Activated CD4-positive, alpha-beta T cell treated with anti-CD3 and anti-CD28 coated beads, Interleukin-2, amount 50 U/mL, for 24 hours (primary cell): ENCODE results near the gene ZNF277.
A peak's percentile ranks its signal among the peaks of the same experiment; 100 is the strongest.

ENCODE experiments used
- DNase-seq, 2 donors: peaks; one replicate each; pipeline ENCODE4 v3.0.0-alpha.2; 2020; ENCODE audit warnings: low read depth in 1 of 2, low spot score in 1 of 2

ZNF277 gene, protein sequence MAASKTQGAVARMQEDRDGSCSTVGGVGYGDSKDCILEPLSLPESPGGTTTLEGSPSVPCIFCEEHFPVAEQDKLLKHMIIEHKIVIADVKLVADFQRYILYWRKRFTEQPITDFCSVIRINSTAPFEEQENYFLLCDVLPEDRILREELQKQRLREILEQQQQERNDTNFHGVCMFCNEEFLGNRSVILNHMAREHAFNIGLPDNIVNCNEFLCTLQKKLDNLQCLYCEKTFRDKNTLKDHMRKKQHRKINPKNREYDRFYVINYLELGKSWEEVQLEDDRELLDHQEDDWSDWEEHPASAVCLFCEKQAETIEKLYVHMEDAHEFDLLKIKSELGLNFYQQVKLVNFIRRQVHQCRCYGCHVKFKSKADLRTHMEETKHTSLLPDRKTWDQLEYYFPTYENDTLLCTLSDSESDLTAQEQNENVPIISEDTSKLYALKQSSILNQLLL

DNA sequence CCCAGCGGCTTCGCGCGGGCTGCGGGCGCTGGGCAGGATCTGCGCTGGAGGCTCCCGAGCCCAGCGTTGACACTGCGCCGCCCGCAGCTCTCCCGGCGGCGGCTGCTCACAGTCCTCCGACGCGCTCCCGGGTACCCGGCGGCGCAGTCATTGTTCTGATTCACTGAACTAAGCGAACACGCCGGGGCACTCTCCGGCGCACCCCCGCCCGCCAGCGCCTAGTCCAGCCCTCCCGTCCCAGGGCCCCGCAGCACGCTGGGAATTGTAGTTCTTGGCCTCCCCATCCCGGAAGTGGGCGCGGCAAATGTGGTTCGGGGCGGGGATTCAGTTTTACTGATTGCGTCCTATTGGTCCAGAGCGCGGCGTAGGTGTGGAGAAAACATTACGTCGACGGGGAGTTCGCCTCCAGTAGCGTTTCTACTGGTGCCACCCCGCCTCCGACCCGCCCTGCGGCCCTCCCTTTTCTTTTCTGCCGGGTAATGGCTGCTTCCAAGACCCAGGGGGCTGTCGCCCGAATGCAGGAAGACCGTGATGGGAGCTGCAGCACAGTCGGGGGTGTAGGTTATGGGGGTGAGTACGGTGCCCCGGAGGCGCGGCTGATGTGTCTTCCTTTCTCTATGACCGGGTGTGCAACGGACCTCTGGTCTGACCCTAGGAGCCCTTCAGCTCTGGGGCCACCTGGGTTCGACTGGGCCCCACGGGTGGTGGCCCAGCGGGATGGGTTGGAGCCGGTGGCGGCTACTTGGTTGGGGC, at the start of gene ZNF277, which contains the start of gene DOCK4:
ZNF277 (plus strand) TSS at position 458 of the 753 bp plus-strand sequence; CDS start at position 480, 22 bp downstream.
DOCK4 (minus strand) TSS at position 162 of the 753 bp plus-strand sequence. CDS start 261 bp downstream, outside the sequence.
- DNase-seq = peak; percentile 100

DNA sequence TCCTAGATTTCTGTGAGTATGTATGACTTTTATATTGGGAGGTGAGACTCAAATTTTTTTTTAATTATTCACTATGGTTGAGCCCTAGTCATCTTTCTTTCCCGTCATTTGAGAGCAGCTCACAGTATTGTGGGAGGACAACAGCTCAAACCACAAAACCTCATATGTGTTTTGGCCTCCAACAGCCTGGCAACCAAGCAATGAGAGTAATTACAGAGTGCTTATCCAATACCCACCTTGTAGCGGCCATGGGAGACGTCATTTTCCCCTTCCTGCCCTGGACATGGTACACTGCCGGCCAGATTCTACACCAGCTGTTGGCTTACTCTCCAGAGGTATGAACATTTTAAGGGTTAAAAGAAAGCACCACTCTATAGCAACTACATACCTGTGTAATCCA, 49.4 kb upstream of the ZNF277 start:
- DNase-seq = no peak

DNA sequence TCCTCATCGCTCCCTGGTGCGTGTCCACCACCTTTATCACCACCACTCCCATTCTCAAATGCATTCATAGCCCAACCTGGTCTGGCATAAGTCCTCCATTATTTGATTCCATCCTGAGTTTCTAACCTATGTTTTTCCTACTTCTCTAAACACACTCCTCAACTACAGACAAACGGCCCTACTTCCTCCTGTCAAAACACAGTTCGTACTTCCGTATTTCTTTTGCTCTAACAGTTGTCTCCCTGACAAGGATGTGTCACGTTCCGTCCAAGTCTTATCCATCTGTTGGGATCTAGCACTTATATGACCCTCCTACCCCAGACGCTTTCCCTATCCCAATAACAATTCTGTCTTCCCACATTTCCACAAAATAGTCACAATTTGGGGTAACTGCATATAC, 47.1 kb upstream of the ZNF277 start:
- DNase-seq = no peak

DNA sequence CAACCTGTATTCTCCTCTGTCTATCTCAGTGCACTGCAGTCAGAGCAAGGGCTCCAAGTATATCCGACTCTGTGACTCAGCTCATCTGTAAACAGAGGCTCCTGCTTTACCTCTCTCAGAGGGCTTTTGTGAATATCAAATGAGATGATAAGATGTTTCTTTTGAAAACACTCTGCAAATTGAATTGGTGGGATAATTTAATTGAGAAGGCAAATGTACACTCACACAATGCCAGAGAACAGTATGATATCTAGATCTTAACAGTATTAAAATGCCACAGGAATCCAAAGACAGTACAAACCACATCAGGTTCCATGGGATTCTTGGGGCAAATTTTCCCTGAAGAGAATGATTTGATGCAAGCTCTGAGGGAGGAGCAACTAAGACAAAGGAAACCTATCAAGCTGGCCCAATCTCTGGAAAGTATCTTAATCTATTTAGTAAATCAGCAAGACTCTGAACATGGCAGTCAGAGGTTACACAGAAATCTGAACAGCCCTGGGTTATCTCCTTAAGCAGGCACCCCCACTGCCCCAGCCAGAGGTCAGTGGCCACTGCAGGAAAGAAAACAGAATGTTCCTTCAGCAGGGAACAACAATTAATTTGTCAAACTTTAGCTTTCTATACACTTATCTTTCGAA, 46.2 kb upstream of the ZNF277 start:
- DNase-seq = no peak

DNA sequence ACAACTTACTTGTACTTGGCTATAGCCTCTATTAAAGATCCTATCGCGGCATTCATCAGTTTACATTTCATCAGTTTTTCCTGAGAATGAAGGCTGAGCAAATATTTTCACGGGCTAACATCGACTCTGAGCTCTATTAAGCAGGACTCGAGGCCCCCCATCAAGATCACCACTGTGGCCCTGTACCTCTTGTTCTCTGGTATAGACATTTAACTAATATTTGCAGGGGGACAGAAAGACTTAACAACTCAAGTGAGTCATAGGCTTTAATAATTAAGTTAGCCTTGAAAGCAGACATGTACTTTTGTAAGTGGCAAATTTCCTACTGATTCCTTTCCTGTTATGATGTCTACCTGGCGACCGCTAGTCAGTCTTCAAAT, 45.7 kb upstream of the ZNF277 start:
- no peak for DNase-seq

DNA sequence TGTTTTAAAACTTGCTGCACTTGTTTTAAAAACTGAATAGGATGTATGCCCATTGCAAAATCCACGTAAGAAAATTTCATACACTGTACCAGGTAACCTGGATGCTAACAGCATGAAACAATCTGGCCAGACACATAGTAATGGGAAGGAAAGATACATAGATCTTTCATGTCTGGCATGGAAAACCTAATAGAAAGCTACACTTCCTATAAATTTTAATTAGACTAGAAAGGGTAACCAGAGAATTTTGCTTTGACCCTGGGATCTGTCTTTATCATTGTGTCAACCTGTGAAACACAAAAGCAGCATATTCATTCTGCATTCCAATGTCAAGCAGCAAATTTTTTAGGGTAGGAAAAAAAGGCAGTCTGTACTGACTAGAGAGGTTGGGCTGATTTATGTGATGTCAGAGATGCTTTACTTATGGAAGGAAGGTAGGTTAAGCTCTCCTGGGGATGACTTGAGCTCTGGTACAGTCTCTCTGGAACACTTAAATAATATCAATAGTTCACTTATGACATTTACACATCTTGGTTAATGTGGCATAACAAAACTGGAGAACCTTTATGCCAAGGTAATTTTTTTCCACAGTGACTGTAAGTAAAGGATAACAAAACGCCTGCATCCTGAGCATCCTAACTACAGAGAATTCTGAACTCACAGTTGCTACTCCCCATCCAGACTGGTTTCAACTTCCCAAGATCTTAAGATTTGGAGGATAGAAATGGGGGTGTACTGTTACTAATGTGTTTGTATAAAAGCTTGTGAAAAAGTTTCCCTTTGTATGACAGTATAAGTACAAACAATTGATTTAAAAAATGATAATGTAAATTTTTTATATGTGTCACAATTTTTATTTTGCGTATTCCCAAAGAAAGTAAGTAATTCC, 45.0 kb upstream of the ZNF277 start:
- no peak for DNase-seq

DNA sequence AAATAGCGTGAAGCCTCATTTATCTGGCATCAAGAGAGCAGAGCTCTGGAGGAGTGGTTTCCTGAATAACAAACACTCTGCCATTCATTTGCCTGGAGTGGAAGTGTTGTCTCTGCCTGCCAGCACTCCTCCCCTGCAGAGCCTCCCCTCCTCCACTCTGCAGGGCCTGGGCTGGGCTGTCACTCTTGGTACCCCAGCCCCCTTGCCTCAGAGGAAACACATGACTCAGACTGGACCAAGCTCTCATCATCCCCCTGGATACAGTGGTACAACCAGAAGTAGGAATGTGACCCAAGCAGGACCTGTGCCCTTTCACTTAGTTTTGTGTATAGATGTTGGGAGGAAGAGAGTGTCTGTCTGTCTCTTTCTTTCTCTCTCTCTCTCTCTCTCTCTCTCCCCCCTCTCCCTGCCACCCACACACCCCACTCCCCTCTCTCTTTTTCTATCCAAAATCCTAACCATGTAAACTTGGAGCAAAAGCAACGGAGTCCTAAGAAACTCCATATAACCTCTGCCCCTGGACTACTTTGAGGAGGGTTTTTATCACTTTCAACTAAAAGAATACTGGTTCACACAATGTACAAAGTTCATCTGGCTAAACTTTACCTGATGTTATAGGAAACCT, 44.2 kb upstream of the ZNF277 start:
- no peak for DNase-seq

DNA sequence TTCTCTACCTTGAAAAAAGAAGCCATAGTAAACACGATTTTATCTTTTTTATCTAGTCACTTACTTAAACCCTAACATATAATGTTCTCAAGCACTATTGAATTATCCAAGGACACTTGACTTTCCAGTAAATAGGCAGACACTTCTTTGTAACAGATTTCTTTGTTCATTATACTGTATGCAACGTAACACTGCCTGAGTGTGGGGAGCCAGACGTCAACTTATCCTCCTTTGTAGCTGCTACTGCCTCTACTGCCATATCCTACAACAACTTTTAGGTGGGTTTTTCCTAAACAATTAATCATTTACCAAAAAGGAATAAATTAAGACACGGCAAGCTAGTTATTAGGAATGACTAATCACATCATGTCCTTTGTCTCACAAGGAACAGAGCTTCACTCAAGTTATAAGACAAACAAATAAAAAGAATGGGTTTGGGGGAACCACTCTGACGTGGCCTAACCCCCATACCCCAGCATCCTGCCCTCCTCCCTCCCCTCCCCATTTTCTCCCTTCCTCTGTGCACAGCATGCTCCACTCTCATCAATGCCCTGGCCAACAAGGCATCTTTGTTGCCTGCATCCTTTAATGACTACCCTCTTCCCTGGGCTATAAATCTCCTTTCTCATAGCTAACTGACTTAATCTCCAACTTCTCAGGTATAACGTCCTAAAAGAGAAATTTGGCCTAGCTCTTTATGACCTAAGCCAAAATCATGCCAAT, 43.5 kb upstream of the ZNF277 start:
- DNase-seq = no peak

DNA sequence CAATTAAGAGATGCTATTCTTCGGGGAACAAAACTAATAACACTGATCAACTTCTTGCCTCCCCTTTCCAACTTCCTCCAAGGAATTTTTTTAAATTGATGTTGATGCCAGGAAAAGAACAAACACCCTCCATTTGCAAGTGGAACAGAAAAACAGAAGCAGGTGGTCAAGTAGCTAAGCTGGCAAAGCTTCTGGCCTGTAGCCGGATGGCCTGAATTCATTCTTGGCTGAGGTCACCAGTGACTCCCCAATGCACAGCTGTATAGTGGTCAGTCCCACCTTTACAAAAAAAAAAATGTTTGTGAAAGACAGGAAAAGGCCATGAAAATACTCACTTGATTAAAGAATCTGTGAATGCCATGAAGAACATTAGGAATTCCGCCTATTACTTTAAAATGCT, 39.3 kb upstream of the ZNF277 start:
- DNase-seq = no peak

DNA sequence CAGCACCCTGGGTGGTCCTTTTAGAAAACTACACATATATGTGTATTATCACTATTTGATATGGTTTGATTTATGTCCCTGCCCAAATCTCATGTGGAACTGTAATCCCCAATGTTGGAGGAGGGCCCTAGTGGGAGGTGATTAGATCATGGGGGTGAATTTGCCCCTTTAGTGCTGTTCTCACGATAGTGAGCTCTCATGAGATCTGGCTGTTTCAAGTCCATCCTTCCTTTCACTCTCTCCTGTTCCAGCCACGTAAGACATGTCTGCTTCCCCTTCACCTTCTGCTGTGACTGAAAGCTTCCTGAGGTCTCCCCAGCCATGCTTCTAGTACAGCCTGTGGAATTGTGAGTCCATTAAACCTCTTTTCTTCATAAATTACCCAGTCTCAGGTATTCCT, 37.6 kb upstream of the ZNF277 start:
- no peak for DNase-seq

DNA sequence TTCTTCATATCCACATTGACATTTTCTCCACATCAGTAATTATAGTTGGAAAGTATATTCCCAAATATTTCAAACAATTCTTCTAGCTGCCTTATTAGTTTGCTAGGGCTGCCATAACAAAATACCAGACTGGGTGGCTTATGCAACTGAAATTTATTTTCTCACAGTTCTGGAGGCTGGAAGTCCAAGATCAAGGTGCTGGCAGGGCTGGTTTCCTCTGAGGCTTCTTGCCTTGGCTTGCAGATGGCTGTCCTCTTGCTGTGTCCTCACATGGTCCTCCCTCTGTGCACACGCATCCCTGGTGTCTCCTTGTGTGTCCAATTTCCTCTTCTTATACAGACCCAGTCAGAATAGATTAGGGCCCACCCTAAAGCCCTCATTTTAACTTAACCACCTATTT, 34.8 kb upstream of the ZNF277 start:
- no peak for DNase-seq

DNA sequence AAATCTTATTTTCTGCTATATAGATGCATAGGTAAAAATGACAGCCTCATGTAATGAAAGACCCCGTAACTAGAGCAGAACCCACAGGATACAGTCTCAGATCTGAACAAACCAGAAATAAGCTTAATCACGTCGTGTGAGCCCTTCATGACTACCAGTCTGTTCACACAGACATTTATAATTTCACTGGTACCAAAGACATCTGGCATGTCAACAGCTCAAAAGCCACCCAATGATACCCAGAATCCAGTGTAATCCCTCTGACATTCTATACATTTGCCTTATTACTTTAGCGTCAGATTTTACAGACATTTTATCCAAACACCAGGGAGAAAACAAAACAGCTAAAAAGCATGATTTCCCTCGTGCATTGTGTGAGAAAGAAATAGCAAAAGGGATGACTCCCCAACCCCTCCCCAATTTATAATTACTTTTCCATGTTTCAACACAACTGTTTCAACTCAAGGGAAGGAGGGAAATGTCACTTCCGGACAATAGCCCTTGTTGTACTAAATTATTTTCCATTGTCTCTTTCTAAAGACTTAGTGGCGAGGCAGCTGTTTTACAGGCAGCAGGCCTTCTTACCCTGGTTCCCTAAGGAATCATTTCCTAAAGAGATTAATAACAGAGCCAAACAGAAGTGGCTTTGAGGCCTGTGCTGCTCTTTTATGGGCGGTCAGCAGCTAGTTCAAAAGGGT, 33.5 kb upstream of the ZNF277 start:
- DNase-seq = no peak

DNA sequence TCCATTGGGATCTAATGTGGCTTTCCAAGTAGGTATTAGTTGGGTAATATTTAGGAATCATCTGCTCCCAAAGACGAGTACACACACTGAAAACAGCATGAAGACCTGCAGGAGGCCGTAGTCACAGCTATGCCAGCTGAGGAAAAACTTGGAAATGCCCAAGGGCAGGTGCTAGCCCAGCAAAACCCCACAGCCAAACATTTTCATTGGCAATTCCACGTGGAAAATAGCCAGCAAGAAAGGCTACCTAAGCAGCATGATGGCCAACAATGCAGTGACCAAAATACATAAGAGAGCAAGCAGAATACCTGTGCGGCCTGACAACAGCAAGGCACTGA, 33.0 kb upstream of the ZNF277 start:
- DNase-seq = no peak

DNA sequence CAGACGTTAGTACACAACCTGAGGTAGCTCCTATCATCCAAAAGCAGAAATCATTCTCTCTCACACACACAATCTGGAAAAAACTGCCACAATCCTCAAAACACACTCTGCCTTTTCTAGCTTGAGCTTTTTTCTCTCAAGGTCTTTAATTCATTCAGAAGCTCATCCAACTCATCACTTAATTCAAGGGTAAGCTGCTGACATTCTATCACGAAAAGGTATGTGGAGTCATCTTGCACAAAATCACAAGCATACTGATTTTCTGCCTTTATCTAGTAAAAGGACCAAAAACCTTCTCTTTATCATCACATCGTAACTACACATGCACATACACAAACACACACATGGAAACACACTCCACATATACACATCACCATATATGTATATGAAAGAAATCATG, 32.3 kb upstream of the ZNF277 start:
- no peak for DNase-seq

DNA sequence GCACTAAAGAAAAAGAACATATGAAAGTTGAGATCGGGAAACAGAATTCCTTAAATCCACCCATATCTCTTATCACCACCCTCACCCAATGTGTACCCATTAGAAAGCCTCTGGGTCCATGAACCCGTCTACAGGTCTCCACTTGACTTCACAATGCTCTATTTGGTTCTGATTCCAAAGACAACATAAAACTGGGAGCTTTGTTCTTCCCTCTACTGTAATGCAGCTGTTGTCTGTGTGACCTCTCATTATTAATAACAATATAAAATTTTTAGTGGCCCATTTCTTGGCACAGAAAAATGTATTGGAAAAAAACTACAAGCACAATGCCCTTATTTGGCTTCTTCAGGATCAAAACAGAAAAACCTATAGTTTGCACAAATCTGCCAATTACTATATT, 30.3 kb upstream of the ZNF277 start:
- DNase-seq = no peak

DNA sequence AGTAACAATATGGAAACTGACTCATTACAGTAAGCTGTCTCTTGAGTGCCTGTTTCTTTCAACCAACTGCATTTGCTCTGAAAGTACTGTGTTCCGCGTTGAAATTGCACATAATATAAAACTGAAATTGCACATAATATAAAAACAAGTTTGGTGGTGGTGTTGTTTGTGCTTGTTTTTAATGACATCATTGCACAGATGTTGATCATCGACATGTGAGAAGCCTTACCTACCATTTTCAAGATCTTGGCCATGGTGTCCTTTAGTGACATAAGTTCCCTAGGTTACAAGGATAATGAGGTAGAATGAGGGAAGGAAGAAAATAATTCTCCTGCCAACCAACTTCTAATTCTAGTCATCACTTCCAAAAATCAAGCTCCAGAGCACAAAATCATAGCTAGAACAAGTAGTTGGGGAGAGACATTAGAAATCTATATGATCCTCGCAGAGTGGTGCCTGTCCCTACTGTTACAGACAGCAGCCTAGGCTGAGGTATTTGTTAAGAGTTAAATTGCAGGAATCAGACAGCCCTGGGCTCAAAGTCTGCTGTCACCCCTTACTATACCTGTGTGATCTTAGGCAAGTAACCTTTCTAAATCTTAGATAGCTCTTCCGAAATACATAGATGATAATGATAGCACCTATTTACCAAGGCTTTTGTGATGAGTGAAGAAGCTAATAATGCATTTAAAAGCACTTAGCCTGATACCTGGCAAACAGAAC, 29.6 kb upstream of the ZNF277 start:
- no peak for DNase-seq

DNA sequence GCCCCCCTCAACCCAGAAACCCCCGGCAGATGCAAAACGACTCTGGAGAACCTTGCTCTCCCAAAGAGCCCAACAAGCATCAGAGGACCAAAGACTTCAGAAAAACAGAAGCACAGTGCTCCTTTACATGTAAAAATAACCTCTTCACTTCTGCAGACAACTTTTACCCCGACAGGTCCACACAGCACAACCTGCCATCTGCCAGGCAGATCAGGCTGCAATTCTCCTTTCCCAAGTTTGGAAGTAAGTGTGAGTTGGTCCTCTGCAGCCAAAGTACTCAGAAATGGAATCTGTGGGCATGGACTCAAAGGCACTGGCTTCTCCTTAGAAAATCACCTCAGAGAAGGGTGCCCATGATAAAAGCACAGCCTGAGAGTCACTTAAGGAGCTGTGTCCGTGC, 26.3 kb upstream of the ZNF277 start:
- no peak for DNase-seq

DNA sequence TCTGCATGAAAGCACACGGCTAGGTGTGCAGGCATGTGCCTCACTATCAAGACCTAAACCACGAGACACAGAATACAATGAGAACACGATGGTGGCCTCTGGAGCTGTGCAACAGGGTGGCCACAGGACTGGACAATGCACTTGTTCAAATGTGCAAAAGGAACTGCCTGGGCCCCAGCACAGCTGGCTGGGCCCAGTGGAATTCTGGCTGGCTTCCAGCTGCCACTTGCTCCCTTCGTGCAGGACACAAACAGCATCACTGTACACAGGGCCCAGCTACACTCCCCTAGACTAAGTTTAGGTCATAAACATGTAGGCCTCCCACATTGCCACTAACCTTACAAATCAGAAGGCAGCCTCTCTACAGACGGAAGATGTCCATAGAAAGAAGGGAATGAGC, 23.7 kb upstream of the ZNF277 start:
- no peak for DNase-seq

DNA sequence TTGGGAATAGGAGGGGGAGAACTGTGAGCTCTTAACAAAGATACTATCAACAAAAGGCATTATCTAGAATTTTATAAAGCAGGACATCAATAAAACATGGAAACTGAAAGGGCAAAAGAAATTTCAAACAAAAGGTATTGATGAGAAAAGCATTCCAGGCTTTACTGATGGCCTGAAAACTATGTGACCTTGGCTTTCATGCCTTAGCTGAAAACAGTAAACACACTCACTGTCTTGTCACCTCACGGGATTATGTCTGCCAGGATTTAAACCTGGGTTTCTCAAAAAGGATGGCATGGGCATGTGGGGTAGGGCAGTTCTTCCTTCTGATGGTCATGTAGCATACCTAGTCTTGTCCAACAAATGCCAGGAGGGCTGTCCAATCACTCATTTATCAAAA, 23.2 kb upstream of the ZNF277 start:
- no peak for DNase-seq
